ENCODE results near the gene ATL3. TPM values are rescaled to one million over a fixed set of nuclear protein-coding genes. Genes with fewer than 3 reads are reported as not detected.

The ATL3 gene
- total and polyA plus RNA-seq, 2 of the 4 experiments (the other 2 are of a cell fraction), result 19.9 to 131 TPM

DNA sequence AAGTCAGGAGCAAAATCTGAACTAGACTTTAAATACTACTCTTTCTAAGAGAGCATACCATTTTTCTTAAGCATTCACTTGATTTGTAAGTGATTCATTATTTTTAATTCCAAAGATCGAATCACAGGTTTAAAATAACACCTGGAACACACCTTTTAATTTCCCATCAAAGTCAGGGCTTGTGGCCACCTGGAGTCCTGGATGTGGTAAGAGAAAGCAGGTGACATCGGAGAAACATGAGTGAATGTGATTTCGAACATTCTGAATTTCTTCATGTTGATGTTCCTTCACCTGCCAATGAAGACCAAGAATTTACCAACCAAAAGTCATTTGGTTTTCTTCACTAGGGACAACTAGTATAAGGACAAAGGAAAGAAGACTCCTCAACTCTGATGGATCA, 28.0 kb downstream of the ATL3 start:
- H3K36me3 ChIP-seq (ENCODE audit: control insufficient read depth, insufficient read depth, low read length), result peaks cover 28% of the 10 kb centered on the region
- CTCF ChIA-PET, result interaction anchor here (1.0 kb wide), 1 partner anchor 95 kb away, joined by 3 read pairs; no protein-coding TSS in a partner anchor

More for the DNA sequence above, 28.0 kb downstream of the ATL3 start:
- H3K79me1 ChIP-seq (ENCODE audit: low read depth in 1 of 2, low read length in 2 of 2), result peaks cover 6 to 17% of the 10 kb centered on the region in 2 experiments; a peak in 3 of 4 replicates
- no peak overlapping the region for H3K23ac ChIP-seq (ENCODE audit: low read depth, low read length)
- TF ChIP-seq, protein P1, sequence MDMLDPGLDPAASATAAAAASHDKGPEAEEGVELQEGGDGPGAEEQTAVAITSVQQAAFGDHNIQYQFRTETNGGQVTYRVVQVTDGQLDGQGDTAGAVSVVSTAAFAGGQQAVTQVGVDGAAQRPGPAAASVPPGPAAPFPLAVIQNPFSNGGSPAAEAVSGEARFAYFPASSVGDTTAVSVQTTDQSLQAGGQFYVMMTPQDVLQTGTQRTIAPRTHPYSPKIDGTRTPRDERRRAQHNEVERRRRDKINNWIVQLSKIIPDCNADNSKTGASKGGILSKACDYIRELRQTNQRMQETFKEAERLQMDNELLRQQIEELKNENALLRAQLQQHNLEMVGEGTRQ (IDR thresholded peaks at IDR 0.05; ENCODE audit: low read depth, low read length), result no peak
- no peak for TF ChIP-seq CHD1 (IDR thresholded peaks at IDR 0.05; ENCODE audit: low read depth, low read length)
- no peak overlapping the region for H2BK15ac ChIP-seq (ENCODE audit: low read depth, low read length)
- H3K4me3 ChIP-seq (ENCODE audit: insufficient read depth, low read depth, low read length), result no peak overlapping the region
- no peak overlapping the region for H2BK120ac ChIP-seq (ENCODE audit: low read depth, low read length)
- no peaks in the 10 kb centered on the region for H3K4me1 ChIP-seq (ENCODE audit: control insufficient read depth, insufficient read depth, low read length)
- no peak overlapping the region for H3K27ac ChIP-seq (ENCODE audit: insufficient read depth, low read length)
- no TSS peak for BruUV-seq (replicated peaks)
- no peak overlapping the region for H2AFZ ChIP-seq (replicated peaks; ENCODE audit: low read length, poor library complexity)
- dilution Hi-C loops (cut with HindIII; ENCODE audit: low sequenced_read_pairs, unreplicated experiment) (no loop called here), intact Hi-C loops (cut with micrococcal nuclease) (no loop called here), in situ Hi-C loops (cut with MboI; ENCODE audit: low sequenced_read_pairs) (no loop called here)
- H3K18ac ChIP-seq (ENCODE audit: low read depth, low read length), result no peak overlapping the region
- no peak overlapping the region for H3K56ac ChIP-seq (ENCODE audit: extremely low read depth, insufficient read depth, low read length)
- no peak for ATAC-seq (ENCODE audit: low read depth)
- no peak overlapping the region for H3K4me2 ChIP-seq (ENCODE audit: low read depth, low read length)
- no peak for DNase-seq
- no peak overlapping the region for H4K91ac ChIP-seq (ENCODE audit: insufficient read depth, low read depth, low read length)
- no peaks in the 10 kb centered on the region for H3K27me3 ChIP-seq (ENCODE audit: control insufficient read depth, insufficient read depth, low read length)
- no peak overlapping the region for H3K4ac ChIP-seq (ENCODE audit: low read depth, low read length)
- no peak overlapping the region for H4K8ac ChIP-seq (ENCODE audit: low read depth in 2 of 2, low read length in 2 of 2)
- H4K5ac ChIP-seq (ENCODE audit: low read depth, low read length), result no peak overlapping the region
- no peaks in the 10 kb centered on the region for H3K9me3 ChIP-seq (ENCODE audit: control insufficient read depth, insufficient read depth, low read length)
- WGBS, 2 experiments (ENCODE audit: extremely low coverage in 2 of 2, insufficient read length in 1 of 2), result no CpG with 5 or more reads among the region's 3 CpGs
- H3K14ac ChIP-seq (replicated peaks; ENCODE audit: low read depth, low read length), result no peak overlapping the region
- H3K9ac ChIP-seq (ENCODE audit: low read depth, low read length), result no peak overlapping the region
- POLR2A ChIA-PET (ENCODE audit: unreplicated experiment), result no interaction called here
- no peak overlapping the region for H2BK5ac ChIP-seq (ENCODE audit: low read depth, low read length, poor library complexity, severe bottlenecking)
- no peaks in the 10 kb centered on the region for H3K9me1 ChIP-seq (ENCODE audit: insufficient read depth, low read length)
- no peak overlapping the region for H2AK5ac ChIP-seq (ENCODE audit: low read depth, low read length)
- no peak overlapping the region for H2BK20ac ChIP-seq (ENCODE audit: low read depth, low read length)
- H4K20me1 ChIP-seq (ENCODE audit: insufficient read depth, low read length), result no peaks in the 10 kb centered on the region; the same call in 1 of the 2 replicates
- H2AK9ac ChIP-seq (replicated peaks; ENCODE audit: low read depth, low read length, poor library complexity), result no peak overlapping the region
